ENCODE results near the gene CAMSAP1. TPM values are rescaled to one million over a fixed set of nuclear protein-coding genes. Genes with fewer than 3 reads are reported as not detected.

Gene CAMSAP1
- total RNA-seq, 5 donors from 2014 or later (not counting 1 experiment from before 2014, with no cell fraction given), result 25.6 to 38.7 (median 35.6) TPM

DNA sequence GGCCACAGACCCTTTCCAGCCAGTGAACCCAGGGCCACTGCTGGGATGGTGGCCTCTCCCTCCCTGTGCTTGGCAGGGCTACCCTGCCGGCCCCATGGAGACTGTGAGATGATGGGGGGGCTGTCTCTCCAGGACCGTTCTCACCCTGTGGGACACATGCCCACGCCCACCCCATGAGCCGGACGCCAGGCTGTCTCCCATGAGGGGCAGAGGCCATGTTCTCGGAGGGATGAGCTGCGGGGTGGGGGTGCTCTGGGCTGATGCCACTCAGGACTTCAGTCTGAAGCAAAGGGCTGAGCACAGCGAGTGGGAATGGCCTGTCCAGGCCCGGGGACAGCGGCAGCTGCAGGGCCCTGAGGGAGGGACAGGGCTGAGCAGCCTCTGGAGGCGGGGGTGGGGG lies 116.5 kb downstream of the CAMSAP1 start:
- no peak for DNase-seq
- Mint-ChIP-seq H3K27me3 (no peaks in the 10 kb centered on the region), H3K36me3 (no peaks in the 10 kb centered on the region), H3K27ac (no peak overlapping the region), H3K4me1 (no peaks in the 10 kb centered on the region), H3K9me3 (no peaks in the 10 kb centered on the region), H3K4me3 (no peak overlapping the region)
- no peaks in the 10 kb centered on the region for H3K36me3 ChIP-seq (ENCODE audit: control insufficient read depth in 2 of 2, extremely low read depth in 1 of 2, insufficient read depth in 1 of 2, low read length in 1 of 2)
- no peaks in the 10 kb centered on the region for H3K4me1 ChIP-seq (ENCODE audit: control insufficient read depth in 1 of 2, extremely low read depth in 1 of 2, insufficient read depth in 2 of 2, low read length in 2 of 2)
- POLR2A ChIA-PET, result no interaction called here
- H3K27ac ChIP-seq (ENCODE audit: low read length), result no peak overlapping the region
- 87% methylated on average over 10 of the region's 11 CpGs for WGBS (ENCODE audit: insufficient coverage)
- peaks cover 0 to 11% of the 10 kb centered on the region in 2 experiments for H3K27me3 ChIP-seq (replicated peaks in 1 of 2; ENCODE audit: control insufficient read depth in 2 of 2, extremely low read depth in 1 of 2, insufficient read depth in 2 of 2, low read length in 1 of 2)
- ATAC-seq (replicated peaks in 1 of 4), result no peak
- H3K9me3 ChIP-seq, result no peaks in the 10 kb centered on the region
- CTCF ChIA-PET, result no interaction called here
- H3K4me3 ChIP-seq (ENCODE audit: control insufficient read depth in 1 of 2, extremely low read depth in 1 of 2, low read length in 1 of 2), result no peak overlapping the region

- no peak overlapping the region for H3K27ac Mint-ChIP-seq
- no peak for ATAC-seq (replicated peaks in 1 of 4)
Observed at GRCh38 chr9:135790356-135790755, 117.0 kb downstream of the CAMSAP1 start.

GRCh38 chr9:135789838-135790291 lies 117.5 kb downstream of the CAMSAP1 start:
- H3K4me1 ChIP-seq (ENCODE audit: control insufficient read depth in 1 of 2, extremely low read depth in 1 of 2, insufficient read depth in 2 of 2, low read length in 2 of 2), result no peaks in the 10 kb centered on the region
- Mint-ChIP-seq H3K36me3 (no peaks in the 10 kb centered on the region), H3K4me3 (no peak overlapping the region), H3K27ac (no peak overlapping the region), H3K27me3 (no peaks in the 10 kb centered on the region), H3K4me1 (no peaks in the 10 kb centered on the region), H3K9me3 (no peaks in the 10 kb centered on the region)
- H3K9me3 ChIP-seq, result no peaks in the 10 kb centered on the region
- no peaks in the 10 kb centered on the region for H3K36me3 ChIP-seq (ENCODE audit: control insufficient read depth in 2 of 2, extremely low read depth in 1 of 2, insufficient read depth in 1 of 2, low read length in 1 of 2)
- no peak overlapping the region for H3K4me3 ChIP-seq (ENCODE audit: control insufficient read depth in 1 of 2, extremely low read depth in 1 of 2, low read length in 1 of 2)
- ChIA-PET CTCF (no interaction called here), POLR2A (no interaction called here)
- H3K27me3 ChIP-seq (replicated peaks in 1 of 2; ENCODE audit: control insufficient read depth in 2 of 2, extremely low read depth in 1 of 2, insufficient read depth in 2 of 2, low read length in 1 of 2), result peaks cover 0 to 13% of the 10 kb centered on the region in 2 experiments
- WGBS (ENCODE audit: insufficient coverage), result 90% methylated on average over 11 of the region's 13 CpGs
- H3K27ac ChIP-seq (ENCODE audit: low read length), result no peak overlapping the region
- DNase-seq (no peak), ATAC-seq (replicated peaks in 1 of 4) (no peak)

More at GRCh38 chr9:135790356-135790755, 117.0 kb downstream of the CAMSAP1 start:
- H3K9me3 ChIP-seq, result no peaks in the 10 kb centered on the region
- no peaks in the 10 kb centered on the region for H3K36me3 ChIP-seq (ENCODE audit: control insufficient read depth in 2 of 2, extremely low read depth in 1 of 2, insufficient read depth in 1 of 2, low read length in 1 of 2)
- WGBS (ENCODE audit: insufficient coverage), result 88% methylated on average over 9 of the region's 10 CpGs
- H3K4me3 ChIP-seq (ENCODE audit: control insufficient read depth in 1 of 2, extremely low read depth in 1 of 2, low read length in 1 of 2), result no peak overlapping the region
- DNase-seq, result no peak
- H3K27ac ChIP-seq (ENCODE audit: low read length), result no peak overlapping the region
- peaks cover 0 to 11% of the 10 kb centered on the region in 2 experiments for H3K27me3 ChIP-seq (replicated peaks in 1 of 2; ENCODE audit: control insufficient read depth in 2 of 2, extremely low read depth in 1 of 2, insufficient read depth in 2 of 2, low read length in 1 of 2)
- ChIA-PET CTCF (no interaction called here), POLR2A (no interaction called here)
- H3K4me3 Mint-ChIP-seq, result no peak overlapping the region
- no peaks in the 10 kb centered on the region for H3K36me3 Mint-ChIP-seq
- H3K4me1 Mint-ChIP-seq, result no peaks in the 10 kb centered on the region
- H3K27me3 Mint-ChIP-seq, result no peaks in the 10 kb centered on the region
- no peaks in the 10 kb centered on the region for H3K4me1 ChIP-seq (ENCODE audit: control insufficient read depth in 1 of 2, extremely low read depth in 1 of 2, insufficient read depth in 2 of 2, low read length in 2 of 2)
- H3K9me3 Mint-ChIP-seq, result no peaks in the 10 kb centered on the region

DNA sequence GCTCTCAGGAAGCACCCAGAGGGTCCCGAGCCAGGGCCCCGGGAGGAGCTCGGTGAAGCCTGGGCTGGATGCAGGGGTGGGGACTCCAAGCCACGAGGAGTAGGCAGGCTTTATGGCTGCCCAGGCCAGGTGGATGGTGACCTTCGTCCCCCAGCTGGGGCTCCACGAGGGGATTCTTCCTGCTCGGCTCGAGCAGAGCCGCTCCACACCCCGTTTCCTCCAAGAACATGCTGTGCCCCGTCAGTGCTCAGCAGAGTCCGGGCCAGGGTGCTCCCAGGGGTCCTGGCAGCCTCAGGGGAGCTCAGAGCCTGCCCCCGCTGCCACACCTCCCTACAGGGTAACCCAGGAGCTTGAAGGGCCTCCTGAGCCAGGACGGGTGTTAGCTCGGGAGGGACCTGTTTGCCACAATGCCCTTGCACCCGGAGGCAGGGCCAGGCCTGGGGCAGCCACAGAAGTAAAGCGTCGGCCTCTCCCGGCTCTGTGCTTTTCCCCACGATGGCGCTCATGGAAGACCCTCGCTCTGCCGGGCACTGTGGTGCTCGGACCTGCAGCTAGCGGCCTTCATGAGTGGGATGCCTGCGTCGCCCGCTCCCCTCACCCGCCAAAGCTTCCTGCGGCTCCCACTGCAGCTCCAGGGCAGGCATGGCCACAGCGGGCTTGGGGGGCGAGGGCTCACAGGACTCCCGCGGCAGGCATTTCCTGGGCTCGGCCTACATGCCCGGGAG lies 118.6 kb downstream of the CAMSAP1 start:
- H3K4me3 Mint-ChIP-seq, result no peak overlapping the region
- WGBS (ENCODE audit: insufficient coverage), result 75% methylated on average over 35 of the region's 36 CpGs
- Histone ChIP-seq H3K27me3 (replicated peaks in 1 of 2; ENCODE audit: control insufficient read depth in 2 of 2, extremely low read depth in 1 of 2, insufficient read depth in 2 of 2, low read length in 1 of 2) (peaks cover 0 to 13% of the 10 kb centered on the region in 2 experiments), H3K36me3 (ENCODE audit: control insufficient read depth in 2 of 2, extremely low read depth in 1 of 2, insufficient read depth in 1 of 2, low read length in 1 of 2) (no peaks in the 10 kb centered on the region), H3K4me3 (ENCODE audit: control insufficient read depth in 1 of 2, extremely low read depth in 1 of 2, low read length in 1 of 2) (no peak overlapping the region), H3K27ac (ENCODE audit: low read length) (no peak overlapping the region), H3K9me3 (no peaks in the 10 kb centered on the region), H3K4me1 (ENCODE audit: control insufficient read depth in 1 of 2, extremely low read depth in 1 of 2, insufficient read depth in 2 of 2, low read length in 2 of 2) (no peaks in the 10 kb centered on the region)
- H3K9me3 Mint-ChIP-seq, result no peaks in the 10 kb centered on the region
- DNase-seq (no peak), ATAC-seq (replicated peaks in 1 of 4) (no peak)
- H3K27me3 Mint-ChIP-seq, result no peaks in the 10 kb centered on the region
- POLR2A ChIA-PET, result no interaction called here
- H3K36me3 Mint-ChIP-seq, result no peaks in the 10 kb centered on the region
- no peak overlapping the region for H3K27ac Mint-ChIP-seq
- CTCF ChIA-PET, result no interaction called here
- no peaks in the 10 kb centered on the region for H3K4me1 Mint-ChIP-seq

DNA sequence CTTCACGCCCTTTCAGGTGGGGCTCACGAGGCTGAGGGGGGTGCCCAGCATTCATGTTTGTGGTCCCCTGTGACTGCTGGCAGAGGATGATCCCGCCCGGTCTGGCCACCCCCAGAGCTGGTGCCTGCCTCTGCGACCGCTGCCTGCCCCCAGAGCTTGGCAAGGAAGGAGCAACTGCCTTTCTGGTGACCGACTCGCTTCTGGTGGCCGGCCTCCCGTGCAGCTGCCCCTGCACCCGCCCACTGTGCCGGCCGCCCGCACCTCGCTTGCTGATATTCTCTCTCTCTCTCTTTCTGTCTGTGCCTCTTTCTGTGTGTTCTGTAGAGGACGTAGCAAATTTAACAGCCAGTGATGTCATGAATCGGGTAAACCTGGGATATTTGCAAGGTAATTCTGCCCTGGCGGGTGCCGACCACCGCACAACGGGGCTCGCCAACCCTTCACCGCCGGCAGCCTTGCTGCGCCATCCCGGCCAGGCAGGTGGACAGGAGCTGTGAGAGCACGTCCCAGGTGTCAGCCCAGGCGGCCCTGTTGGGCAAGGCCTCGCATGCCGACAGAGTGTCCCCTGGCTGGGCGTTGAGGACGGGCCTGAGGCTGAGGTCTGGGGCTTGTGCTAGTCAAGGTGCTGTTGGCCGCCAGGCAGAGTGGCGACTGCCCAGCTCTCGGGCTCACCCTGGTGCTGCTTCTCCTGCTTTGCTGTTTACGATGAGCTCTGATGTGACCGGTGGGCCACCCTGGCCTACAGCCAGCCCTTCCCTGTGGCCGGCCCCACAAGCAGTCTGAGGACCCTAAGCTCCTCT lies 119.4 kb downstream of the CAMSAP1 start:
- no peak overlapping the region for H3K27ac ChIP-seq (ENCODE audit: low read length)
- ChIA-PET CTCF (no interaction called here), POLR2A (no interaction called here)
- Mint-ChIP-seq H3K27me3 (peaks cover 0 to 1% of the 10 kb centered on the region in 2 donors), H3K36me3 (no peaks in the 10 kb centered on the region), H3K4me1 (no peaks in the 10 kb centered on the region), H3K4me3 (no peak overlapping the region), H3K9me3 (no peaks in the 10 kb centered on the region), H3K27ac (no peak overlapping the region)
- peaks cover 0 to 12% of the 10 kb centered on the region in 2 experiments for H3K27me3 ChIP-seq (replicated peaks in 1 of 2; ENCODE audit: control insufficient read depth in 2 of 2, extremely low read depth in 1 of 2, insufficient read depth in 2 of 2, low read length in 1 of 2)
- DNase-seq (no peak), ATAC-seq (replicated peaks in 1 of 4) (no peak)
- no peak overlapping the region for H3K4me3 ChIP-seq (ENCODE audit: control insufficient read depth in 1 of 2, extremely low read depth in 1 of 2, low read length in 1 of 2)
- no peaks in the 10 kb centered on the region for H3K9me3 ChIP-seq
- H3K36me3 ChIP-seq (ENCODE audit: control insufficient read depth in 2 of 2, extremely low read depth in 1 of 2, insufficient read depth in 1 of 2, low read length in 1 of 2), result no peaks in the 10 kb centered on the region
- no peaks in the 10 kb centered on the region for H3K4me1 ChIP-seq (ENCODE audit: control insufficient read depth in 1 of 2, extremely low read depth in 1 of 2, insufficient read depth in 2 of 2, low read length in 2 of 2)
- WGBS (ENCODE audit: insufficient coverage), result 87% methylated on average over 37 of the region's 38 CpGs

- H3K27me3 Mint-ChIP-seq, result peaks cover 0 to 4% of the 10 kb centered on the region in 2 donors
- H3K27ac Mint-ChIP-seq, result no peak overlapping the region
- DNase-seq, result no peak
- no peaks in the 10 kb centered on the region for H3K36me3 Mint-ChIP-seq
- Histone ChIP-seq H3K27ac (ENCODE audit: low read length) (no peak overlapping the region), H3K27me3 (replicated peaks in 1 of 2; ENCODE audit: control insufficient read depth in 2 of 2, extremely low read depth in 1 of 2, insufficient read depth in 2 of 2, low read length in 1 of 2) (peaks cover 0 to 12% of the 10 kb centered on the region in 2 experiments), H3K9me3 (no peaks in the 10 kb centered on the region), H3K4me1 (ENCODE audit: control insufficient read depth in 1 of 2, extremely low read depth in 1 of 2, insufficient read depth in 2 of 2, low read length in 2 of 2) (no peaks in the 10 kb centered on the region), H3K4me3 (ENCODE audit: control insufficient read depth in 1 of 2, extremely low read depth in 1 of 2, low read length in 1 of 2) (no peak overlapping the region), H3K36me3 (ENCODE audit: control insufficient read depth in 2 of 2, extremely low read depth in 1 of 2, insufficient read depth in 1 of 2, low read length in 1 of 2) (no peaks in the 10 kb centered on the region)
- H3K4me1 Mint-ChIP-seq, result no peaks in the 10 kb centered on the region
- ChIA-PET POLR2A (no interaction called here), CTCF (no interaction called here)
- no peak overlapping the region for H3K4me3 Mint-ChIP-seq
- WGBS (ENCODE audit: insufficient coverage), result 72% methylated on average over 11 of the region's 16 CpGs
- ATAC-seq (replicated peaks in 1 of 4), result no peak
- H3K9me3 Mint-ChIP-seq, result no peaks in the 10 kb centered on the region
Observed at GRCh38 chr9:135787317-135787716, 120.0 kb downstream of the CAMSAP1 start.
